ENCODE data around the gene MEGF11. TPM values are rescaled to one million over a fixed set of nuclear protein-coding genes. Genes with fewer than 3 reads are reported as not detected.
A peak's percentile ranks its signal among the peaks of the same experiment; 100 is the strongest.

The MEGF11 gene
- total RNA-seq, 1 experiment from 2014 or later = 1.2 TPM

- no peak overlapping the region for H4K8ac ChIP-seq (replicated peaks; ENCODE audit: insufficient read length, low read depth, low read length)
- no peak overlapping the region for H3K27ac ChIP-seq (ENCODE audit: insufficient read length, low read depth, low read length)
- H3K18ac ChIP-seq (ENCODE audit: insufficient read length, low read depth, low read length) = no peak overlapping the region
- Mint-ChIP-seq H3K36me3 (ENCODE audit: insufficient read depth in 1 of 3, low read depth in 3 of 3) (no peaks in the 10 kb centered on the region), H3K27ac (no peak overlapping the region), H3K27me3 (ENCODE audit: low read depth) (peaks cover 19% of the 10 kb centered on the region), H3K9me3 (no peaks in the 10 kb centered on the region), H3K4me3 (peak overlapping the region; percentile 57 to 71), H3K4me1 (peaks cover 27 to 45% of the 10 kb centered on the region in 2 experiments)
- no peak overlapping the region for H4K91ac ChIP-seq (ENCODE audit: insufficient read length, low read depth, low read length)
- no peak overlapping the region for H2BK5ac ChIP-seq (ENCODE audit: insufficient read length, low read length)
- peaks cover 3% of the 10 kb centered on the region; the same call in 1 of the 2 replicates for H3K4me1 ChIP-seq (ENCODE audit: insufficient read depth, low read length)
- no peak overlapping the region for H2BK15ac ChIP-seq (ENCODE audit: low read depth, low read length)
- no peak overlapping the region for H3K9ac ChIP-seq (ENCODE audit: extremely low read depth, insufficient read length, low read length)
- no peak overlapping the region for H2AK5ac ChIP-seq (ENCODE audit: insufficient read length, low read length)
- H3K56ac ChIP-seq (ENCODE audit: insufficient read length, low read depth, low read length) = no peak overlapping the region
- H4K20me1 ChIP-seq (ENCODE audit: control insufficient read depth, insufficient read depth, insufficient read length) = no peaks in the 10 kb centered on the region
- no peak overlapping the region for H2AFZ ChIP-seq (ENCODE audit: low read length)
- WGBS (ENCODE audit: extremely low coverage, insufficient read length, low lambda C conversion rate) = no CpG with 5 or more reads among the region's 9 CpGs
- H2BK120ac ChIP-seq (ENCODE audit: low read depth, low read length, poor library complexity, severe bottlenecking) = no peak overlapping the region
- H3K23me2 ChIP-seq (ENCODE audit: insufficient read length, low read depth, low read length, poor library complexity, severe bottlenecking) = peaks cover 3% of the 10 kb centered on the region
- no peak overlapping the region for H2BK20ac ChIP-seq (ENCODE audit: low read depth, low read length, poor library complexity, severe bottlenecking)
- H3K9me3 ChIP-seq (ENCODE audit: control insufficient read depth, low read depth, low read length) = no peaks in the 10 kb centered on the region
- H3K23ac ChIP-seq (ENCODE audit: insufficient read length, low read depth, low read length) = no peak overlapping the region
- H3K79me2 ChIP-seq (ENCODE audit: insufficient read depth, low read length) = no peaks in the 10 kb centered on the region
- DNase-seq = no peak
- H3K4me2 ChIP-seq (ENCODE audit: insufficient read depth, insufficient read length, low read length) = peak overlapping the region; percentile 19
- no peaks in the 10 kb centered on the region for H3K27me3 ChIP-seq (ENCODE audit: insufficient read depth, low read length)
- no peak overlapping the region for H3T11ph ChIP-seq (ENCODE audit: low read length)
- no peak overlapping the region for H2BK12ac ChIP-seq (ENCODE audit: insufficient read length, low read depth, low read length)
- H3K14ac ChIP-seq (ENCODE audit: insufficient read depth, low read length) = no peak overlapping the region
- no peaks in the 10 kb centered on the region for H3K79me1 ChIP-seq (ENCODE audit: insufficient read depth, low read depth, low read length, poor library complexity, severe bottlenecking)
- no peak overlapping the region for H4K5ac ChIP-seq (ENCODE audit: insufficient read length, low read depth, low read length)
- no peak for TF ChIP-seq CTCF (conservative IDR thresholded peaks at IDR 0.05)
- no peak overlapping the region for H3K4ac ChIP-seq (ENCODE audit: low read depth, low read length)
These were observed 270.8 kb downstream of the MEGF11 start for GRCh38 chr15:65982627-65983322.
